NCI-H2227 treated with DMSO at 0.1 percent for 48 hours (cell line): ENCODE data around the gene PPP1R3D.

Experiments
- DNase-seq: peaks from one replicate; lab custom pipeline; 2025; lab: John Stamatoyannopoulos, UW

Gene PPP1R3D

DNA sequence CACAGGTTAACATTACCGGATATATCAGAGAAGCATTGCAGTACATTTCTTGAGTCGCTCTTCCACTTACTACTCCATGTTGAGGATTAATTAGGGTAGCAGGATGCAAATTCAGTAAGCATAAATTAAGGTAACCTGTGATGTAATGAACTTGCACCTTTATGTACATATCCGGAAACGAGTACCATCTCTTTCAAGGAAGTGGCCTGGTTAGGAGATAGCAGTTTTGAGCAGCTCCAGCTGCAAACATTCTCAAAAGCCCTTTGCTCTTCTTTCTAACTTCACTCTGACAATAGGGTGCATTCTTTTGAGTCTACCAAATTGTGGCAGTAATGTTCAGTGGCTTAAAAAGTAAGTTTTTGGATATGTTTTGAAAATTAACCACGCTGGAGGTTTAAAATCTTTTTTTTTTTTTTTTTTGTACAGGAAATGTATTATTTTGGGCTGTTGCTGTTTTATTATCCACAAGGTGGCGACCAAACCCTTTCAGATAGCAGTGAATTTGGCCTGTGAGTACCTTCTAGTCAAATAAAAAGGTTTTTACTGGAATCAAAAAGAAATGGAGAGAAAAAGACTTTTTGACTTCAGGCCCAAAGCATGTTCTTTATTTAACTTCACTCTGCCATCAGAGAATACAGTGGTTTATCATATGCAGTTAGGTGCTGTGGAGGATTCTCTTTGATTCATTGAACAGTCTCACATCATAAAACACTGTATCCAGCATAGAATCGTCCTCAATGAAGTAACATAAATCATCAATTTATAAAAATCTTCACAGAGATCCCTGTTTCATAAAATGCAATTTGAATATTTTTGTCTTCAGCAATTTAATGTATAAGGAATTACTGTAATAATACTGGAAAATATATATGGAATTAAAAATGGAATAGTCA lies 9.0 kb upstream of the PPP1R3D start:
- peak; percentile 52 for DNase-seq

DNA sequence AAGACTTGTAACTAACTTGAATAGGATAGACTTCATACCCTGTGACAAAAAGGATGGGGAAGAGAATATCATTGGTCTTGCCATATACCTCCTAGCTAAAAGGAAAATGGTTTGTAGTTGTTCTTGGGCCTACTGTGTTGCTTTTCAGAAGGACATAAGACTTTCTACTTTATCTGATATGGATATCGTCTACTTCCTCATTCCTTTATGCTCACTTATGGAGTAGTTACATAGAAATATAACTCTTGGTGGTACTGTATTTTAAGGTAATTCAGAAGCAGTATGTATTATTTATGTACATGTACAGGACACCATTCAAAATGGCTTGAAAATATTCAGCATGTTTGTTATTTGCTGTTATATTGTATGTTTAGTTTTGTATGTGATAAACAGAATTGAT lies 8.1 kb upstream of the PPP1R3D start:
- no peak for DNase-seq

DNA sequence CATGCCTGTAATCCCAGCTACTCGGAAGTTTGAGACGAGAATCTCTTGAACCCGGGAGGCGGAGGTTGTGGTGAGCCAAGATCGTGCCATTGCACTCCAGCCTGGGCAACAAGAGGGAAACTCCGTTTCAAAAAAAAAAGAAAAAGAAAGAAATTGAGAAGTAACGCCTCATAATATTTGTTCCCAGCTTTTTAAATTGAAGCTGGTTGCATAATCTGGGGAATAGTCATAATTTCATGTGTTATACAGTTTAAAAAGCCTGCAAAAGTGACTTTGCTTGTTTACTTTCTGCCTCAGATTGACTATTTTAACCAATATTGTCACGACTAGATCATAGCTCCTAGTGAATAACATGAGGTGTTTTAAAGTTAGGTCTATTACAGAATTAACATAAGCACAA lies 7.3 kb upstream of the PPP1R3D start:
- DNase-seq = no peak

DNA sequence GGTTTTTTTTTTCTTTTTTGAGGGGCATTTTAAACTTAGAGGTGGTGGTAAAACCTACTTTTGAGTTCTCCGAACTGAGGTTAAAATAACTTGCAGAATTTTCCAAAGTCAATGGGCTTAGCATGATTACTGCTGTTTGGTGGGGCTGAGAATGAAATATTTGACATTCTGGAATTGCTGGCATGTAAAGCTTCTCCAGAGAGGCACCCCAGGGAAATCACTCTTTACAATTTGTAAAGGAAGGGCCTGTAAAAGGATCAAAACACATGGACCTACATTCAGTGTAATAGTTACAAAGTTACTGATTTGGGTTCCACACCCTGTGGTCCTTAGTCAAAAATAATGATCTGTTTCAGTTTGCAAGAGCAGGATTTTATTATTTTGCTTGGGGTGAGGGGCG lies 5.6 kb upstream of the PPP1R3D start:
- DNase-seq = no peak

DNA sequence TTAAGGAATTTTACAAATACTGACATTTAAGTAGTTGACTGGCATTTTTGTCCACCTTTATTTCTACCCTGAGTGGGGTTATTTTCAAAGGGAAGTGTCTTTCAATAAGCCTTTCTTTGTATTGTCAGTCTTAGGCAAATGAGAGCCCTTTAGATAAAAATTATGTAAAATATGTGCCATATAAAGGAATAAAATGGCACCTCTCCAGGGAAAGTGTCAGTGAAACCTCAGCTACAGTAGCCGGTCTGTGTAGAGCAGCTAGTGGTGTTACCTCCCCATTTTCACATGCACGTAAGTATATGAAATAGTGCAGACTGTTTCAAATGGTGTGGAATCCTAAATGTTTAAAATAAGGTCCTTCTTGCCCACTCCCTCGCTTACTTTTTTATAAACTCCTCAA lies 5.1 kb upstream of the PPP1R3D start:
- no peak for DNase-seq

DNA sequence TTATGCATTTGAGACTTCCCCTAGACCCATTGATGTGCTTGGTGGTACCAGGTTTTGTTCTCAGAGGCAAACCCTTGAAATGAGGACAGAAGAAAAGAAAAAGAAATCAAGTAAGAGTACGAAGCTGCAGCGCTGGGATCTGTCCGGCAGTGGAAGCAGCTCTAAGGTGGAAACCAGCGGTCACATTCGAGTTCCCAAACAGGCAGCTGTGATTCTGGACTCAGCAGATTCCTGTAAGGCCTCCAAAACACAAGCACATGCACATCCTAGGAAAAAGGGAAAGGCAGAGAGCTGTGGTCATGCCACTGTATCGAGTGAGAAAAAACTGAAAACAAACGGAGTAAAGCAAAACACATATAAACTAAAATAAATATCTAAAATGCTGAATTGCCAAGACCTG lies 4.6 kb upstream of the PPP1R3D start:
- DNase-seq = no peak

DNA sequence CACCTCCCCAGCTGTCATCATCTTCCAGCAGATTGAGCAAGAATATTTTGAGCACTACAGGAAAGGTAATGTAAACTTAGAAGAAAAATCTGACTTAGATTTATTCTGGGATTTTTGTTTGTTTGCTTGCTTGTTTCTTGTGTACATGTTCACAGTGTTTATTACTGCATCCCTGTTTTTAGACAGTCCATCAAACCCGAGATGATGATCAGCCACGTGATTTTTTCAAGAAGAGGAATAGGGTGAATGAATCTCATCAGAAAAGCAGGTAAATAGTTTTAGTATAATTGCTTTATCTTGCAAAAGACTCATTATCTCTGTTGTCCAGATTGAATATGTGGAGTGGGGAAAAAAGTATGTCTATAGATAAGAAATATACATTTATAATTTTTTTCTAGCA lies 2.1 kb upstream of the PPP1R3D start:
- DNase-seq = no peak

DNA sequence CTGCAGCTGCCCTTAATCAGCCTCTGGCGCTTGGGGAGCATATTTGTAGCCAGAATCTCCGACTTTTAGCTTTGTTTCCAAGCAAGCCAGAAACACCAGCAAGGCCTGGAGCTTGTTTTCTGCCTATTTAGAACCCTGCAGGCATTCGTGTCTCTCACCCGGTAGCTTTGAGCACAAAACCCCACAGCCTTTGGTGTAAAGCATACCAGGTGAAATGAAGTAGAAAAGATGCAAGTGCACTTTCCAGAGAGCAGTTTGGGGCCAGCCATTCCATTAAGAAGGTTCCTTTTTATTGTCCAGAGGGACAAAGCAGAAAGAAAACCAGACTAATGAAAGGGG lies 820 bp upstream of the PPP1R3D start:
- DNase-seq = no peak

DNA sequence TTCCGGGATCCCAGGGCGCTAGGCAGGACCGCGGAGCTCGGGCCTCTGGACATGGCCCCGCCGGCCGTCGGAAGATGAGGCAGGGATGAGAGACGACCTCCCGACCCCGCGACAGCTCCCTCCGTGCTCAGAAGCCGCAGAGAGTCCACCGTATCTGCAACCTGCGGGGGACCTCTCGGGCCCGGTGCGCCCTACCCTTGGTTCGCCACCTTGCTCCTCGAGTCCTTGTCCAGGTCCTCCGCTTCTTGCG lies 301 bp downstream of the PPP1R3D start:
- DNase-seq = no peak

DNA sequence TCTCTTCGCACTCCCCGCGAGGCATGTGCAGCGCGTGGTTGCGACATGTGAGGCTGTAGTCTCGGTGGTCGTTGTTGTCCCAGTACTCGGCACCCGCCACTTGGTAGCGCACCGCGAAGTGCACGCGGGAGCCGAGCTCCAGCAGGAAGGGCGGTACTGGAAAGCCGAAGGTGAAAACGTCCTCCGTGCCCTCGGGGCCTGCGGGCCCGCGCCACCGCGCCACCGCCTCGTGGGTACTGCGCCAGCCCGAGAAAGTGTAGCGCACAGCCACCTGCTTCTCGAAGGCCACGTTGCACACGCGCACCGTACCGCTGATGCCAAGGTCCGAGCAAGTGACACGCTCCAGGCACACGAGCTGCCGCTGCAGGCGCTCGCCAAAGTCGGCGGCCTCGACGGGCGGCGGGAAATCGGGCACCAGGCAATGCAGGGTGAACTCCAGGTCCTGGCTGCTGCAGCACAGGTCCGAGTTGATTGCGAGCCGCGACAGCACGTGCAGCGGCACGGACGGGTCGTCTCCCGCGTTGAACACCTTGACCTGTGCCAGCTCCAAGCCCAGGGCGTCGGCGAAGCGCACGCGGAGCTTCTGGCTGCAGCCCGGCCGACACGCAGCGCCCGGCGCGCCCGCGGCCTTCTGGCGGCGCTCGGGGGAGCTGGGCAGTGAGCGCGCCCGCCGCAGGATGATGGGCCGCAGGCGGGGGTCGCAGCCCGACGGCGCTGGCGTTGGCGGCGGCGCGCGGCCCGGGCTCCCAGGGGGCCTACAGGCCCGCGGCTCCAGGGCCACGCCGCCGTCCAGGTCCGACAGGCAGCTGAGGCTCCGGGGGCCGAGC lies 840 bp downstream of the PPP1R3D start:
- DNase-seq = no peak

DNA sequence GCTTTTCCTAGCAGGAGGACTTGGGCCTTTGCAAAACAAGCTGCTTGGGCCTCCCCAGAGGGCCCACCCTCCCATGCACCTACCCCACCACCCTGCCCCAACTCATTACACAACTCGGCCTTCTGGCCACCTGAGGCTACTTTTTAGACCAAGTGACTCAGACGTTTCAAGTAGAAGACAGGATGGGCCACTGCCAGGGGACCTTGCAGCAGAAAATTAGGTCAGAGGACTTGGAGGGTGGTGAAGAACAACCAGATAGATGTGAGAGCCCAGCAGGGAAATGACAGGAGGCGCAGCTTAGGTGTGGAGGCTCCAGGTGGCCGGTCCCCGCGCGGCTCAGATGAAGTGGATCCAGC lies 1.4 kb downstream of the PPP1R3D start:
- no peak for DNase-seq

DNA sequence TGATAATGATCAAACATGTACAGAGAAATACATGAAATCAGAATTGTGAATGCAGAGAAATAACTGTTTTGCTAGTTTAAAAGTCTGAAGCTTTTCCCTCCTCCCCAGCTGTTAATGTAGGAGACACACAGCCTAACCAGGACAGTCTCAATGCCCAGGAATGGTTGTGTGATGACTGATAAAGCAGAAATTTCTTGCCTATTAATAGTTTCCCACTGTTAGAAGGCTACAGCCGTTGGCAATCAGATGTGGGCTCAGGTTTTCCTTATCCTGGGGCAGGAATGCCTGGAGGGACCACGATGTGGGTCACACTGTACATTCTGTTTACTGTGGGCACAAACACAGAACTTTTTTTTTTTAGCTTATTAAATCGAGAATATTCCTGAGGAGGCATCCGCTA lies 1.9 kb downstream of the PPP1R3D start:
- DNase-seq = no peak

DNA sequence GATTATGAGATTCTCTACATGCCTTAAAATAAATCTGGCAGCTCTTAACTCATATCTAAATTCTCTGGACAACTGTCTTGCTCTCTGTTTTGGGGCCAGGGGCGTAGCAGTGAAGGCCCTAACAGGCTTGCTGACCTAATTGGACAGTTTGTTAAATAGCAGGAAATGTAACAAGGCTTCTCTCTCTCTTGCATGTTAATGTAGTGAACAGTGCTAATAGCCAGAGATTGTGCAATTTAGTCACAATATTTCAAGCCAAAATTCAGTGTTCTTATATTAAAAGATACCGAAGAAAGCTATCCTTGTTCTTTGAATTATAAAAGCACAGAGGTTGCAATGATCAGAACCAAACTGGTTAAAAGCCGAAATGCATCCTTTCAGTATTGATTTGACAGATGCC lies 3.0 kb downstream of the PPP1R3D start:
- no peak for DNase-seq

DNA sequence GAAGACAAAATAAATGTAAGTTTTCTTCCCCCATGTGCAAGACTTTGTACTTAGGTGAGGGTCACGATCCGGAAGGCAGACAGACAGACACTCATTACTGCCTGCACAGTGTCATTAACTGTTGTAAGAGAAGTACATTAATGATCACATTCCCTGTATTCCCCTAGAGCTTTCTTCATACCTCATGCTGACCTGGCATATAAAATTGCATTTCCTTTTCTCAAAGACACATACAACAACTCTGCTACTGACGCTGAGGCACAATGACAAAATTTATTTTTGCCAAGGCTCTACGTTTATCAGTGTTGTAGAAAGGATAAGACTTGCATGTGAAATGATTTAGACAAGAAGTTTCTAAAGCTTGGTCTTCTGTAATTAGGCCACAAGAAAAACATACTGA lies 3.7 kb downstream of the PPP1R3D start:
- DNase-seq = no peak

DNA sequence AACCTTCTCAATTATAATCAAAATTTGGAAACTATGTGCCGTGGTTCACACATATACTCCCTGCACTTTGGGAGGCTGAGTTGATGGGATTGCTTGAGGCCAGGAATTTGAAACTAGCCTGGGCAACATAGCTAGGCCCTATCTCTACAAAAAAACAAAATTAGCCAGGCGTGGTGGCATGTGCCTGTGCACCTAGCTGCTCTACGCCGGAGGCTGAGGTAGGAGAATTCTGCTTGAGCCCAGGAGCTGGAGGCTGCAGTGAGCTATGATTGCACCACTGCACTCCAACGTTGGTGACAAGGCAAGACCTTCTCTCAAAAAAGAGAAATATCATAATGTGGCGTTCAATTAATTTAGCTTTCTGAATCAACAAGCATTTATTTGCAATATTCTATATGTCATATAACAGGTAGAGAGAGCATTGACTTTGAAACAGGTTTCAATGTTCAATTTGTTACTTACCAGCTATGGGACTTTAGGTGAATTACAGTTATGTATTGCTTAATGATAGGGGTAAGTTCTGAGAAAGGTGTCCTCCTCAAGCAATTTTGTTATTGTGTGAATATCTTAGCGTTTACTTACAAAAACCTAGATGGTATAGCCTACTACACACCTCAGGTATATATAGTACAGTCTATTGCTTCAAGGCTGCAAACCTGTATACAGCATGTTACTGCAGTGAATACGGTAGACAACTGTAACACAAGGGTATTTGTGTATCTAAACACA lies 4.5 kb downstream of the PPP1R3D start:
- no peak for DNase-seq

DNA sequence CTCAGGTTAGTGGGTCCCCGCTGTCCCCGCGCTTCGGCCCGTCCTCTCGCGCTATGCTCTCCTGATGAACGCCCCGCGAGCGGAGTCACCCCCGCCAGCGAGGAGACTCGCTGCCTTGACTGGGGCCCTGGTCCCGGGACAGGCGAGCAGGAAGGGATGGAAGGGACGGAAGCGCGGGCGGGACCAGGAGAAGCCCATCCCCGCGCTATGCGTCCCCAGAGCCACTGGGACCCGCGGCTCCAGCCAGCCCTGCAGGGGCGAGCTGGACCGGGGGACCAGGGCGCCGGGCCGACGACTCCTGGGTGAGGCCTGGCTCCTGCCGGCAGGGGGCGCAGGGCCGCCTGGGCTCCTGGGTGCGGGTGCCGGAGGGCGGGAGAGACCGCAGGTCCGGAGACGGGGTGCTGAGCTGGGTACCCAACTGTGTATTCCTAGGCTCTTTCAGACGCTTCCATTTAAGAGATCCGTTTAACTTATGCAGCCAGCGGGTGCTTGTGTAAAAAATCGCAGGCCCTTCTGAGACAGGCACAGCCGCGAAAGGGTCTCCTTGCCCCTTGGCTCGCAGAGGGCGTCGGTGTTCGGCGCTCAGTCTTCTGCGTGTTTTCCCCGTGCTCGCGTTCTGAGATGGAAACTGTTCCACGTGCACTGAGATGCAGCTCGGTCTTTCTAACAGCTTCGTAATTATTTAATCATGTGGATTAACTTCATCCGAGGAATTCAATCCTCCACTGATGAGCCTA lies 6.1 kb downstream of the PPP1R3D start:
- DNase-seq = peak; percentile 91

DNA sequence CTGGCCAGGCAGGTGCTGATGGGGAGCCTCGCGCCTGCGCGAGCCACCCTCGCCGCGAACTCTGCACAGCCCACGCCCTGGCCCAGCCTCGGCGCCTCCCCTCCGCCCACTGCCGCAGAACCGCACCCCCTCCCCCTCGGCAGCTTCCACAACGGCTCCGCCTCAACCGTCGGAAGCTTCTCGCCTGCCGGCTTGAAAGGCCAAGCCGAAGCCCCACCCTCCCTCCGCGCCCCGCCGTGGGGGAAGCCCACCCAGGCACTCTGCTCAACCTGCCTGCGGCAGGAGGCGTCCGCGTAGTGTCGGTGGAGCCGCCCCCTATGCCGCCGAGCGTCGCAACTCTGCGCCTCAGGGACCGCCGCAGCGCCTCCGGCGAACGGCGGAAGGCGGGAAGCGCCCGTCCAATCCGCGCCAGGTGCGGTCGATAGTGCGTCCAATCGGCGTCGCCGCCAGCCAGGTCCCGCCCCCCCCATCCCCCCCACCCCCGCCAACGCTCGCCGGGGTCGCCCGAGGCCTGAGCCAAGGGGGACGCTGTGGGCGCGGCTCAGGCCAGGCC lies 6.7 kb downstream of the PPP1R3D start, which contains the start of gene SYCP2:
TSS of gene SYCP2 (minus strand) at position 342 of the 553 bp plus-strand sequence. CDS start 11,224 bp downstream, outside the sequence.
- DNase-seq = peak; percentile 96

DNA sequence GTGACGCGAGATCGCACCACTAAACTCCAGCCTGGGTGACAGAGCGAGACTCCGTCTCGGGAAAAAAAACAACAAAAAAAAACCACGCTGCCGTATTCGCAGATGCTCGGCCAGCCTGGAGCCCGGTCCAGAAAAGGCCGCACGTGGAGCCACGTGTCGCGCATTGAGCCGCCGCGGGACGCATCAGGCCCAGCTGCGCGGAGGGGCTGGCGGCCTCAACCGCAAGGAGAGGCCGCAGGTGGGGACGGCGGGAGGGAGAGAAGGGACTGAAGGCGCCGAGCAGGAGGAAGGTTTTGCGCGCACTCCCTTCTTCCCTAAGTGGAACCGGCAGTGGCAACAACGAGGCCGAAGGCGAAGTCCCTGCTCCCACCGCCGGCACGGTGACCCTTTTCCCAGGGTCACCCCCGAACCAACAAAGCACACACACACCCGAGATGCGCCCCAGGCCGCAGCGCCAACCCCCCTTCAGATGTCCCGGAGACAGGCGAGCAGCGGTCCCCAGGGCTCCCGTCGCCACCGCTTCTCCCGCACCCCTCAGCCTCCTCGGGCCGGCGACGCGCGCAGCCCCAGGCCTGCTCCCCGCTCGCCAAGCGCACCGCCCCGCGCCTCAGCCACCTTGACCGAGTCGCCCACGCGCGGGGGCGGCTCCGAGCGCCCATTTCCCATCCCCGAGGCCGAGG lies 7.3 kb downstream of the PPP1R3D start:
- DNase-seq = no peak

DNA sequence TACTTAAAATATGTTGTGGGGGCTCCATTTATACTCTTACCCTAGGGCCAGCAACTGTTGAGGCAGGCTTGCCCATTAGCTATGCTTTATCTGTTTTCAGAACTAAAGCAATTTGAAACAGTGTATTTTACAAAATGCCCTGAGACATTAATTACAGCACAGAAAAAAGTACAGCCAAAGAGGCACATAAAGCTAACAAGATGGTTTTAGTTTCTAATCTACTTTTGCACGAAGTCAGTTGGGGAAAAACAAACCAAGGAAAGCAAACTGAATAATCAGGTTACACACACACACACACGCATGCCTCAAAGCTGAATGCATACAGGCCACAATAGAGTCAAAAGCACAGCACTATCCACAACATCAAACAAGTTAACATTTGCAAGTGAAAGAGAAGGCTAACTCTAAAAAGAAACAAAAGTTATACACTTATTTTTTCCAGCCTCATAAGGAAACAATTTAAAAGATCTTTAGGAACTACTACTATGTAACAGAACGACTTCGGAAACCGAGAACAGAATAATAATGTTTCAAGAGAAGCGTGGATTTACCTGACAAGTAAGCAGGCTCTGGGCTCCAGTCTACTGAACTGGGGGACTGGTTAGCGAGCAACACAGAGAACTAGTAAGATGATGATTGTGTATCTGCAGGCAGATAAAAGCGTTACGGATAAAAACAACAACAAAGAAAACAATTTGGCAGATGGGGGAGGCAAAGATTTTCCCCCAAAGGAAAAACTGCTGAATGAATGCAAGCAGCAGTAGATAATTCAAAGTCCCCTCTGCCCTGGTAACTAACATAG lies 8.4 kb downstream of the PPP1R3D start:
- no peak for DNase-seq

DNA sequence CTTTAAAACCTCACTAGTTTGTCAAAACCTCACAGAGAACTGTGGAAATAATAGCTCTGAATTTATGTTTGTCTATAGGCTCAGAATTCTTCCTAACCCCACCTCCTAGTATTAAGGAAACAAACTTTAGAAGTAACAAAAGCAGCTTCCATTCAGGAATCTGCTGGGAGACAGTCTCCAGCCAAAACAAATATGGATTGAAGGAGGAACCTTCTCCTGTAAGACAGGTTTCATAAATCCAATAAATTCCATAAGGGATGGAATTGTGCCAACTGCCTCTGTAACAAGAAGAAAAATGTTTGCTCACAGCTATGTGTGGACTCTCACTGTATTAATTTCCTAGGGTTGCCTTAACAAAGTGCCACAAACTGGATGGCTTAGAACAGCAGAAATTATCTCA lies 14.2 kb downstream of the PPP1R3D start:
- peak; percentile 42 for DNase-seq

DNA sequence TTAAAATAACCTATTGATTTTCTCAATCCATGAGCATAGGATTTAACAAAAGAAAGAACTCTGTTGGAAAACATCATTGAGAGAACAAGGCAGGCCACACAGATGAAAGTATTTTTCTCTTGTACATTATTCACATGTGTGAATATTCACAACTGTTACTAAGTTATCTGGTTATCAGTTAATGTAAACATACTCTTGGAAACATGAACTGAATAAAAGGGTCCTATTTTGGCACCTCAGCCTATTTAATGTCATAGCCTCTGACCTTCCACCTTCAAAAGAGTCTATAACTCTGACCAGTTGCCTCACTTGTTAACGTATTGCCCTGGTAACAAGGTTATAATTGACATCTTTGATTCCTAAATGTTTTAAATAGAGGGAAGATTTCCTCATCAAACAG lies 14.7 kb downstream of the PPP1R3D start:
- DNase-seq = no peak
